HCT116 (cell line): Measurements from ENCODE around the gene ALDH8A1. TPM values are rescaled to one million over a fixed set of nuclear protein-coding genes. Genes with fewer than 3 reads are reported as not detected.

Experiments used
- ATAC-seq: fragments of 200-7000 bp; cut with Tn5 transposase; 2 replicates; pipeline ENCODE4 v1.9.1; 2020; ENCODE audit warnings: mild to moderate bottlenecking, moderate library complexity
- BruUV-seq: library from RNA; stranded (reverse); fragments of 400-500 nt; replicated peaks from 2 replicates; lab custom pipeline; 2021; lab: Mats Ljungman, UMichigan
- CTCF ChIA-PET: fragments of 300-600 bp; sonication (Branson Sonifier 250); formaldehyde crosslinking; loops from one replicate; lab custom pipeline; 2021; ENCODE audit warnings: antibody characterized with exemption; lab: Charles Lee
- POLR2A ChIA-PET: fragments of 300-600, 350-600 bp; sonication (Branson Sonifier 250); formaldehyde crosslinking; loops from one replicate; lab custom pipeline; 2021; ENCODE audit warnings: antibody characterized with exemption; lab: Charles Lee
- RAD21 ChIA-PET, 2 experiments: fragments of 300-600 bp; sonication (Branson Sonifier 250); formaldehyde crosslinking; loops; one replicate each; lab custom pipeline; 2023; ENCODE audit warnings: low total read pairs in 2 of 2; ENCODE audit not compliant: uncharacterized antibody in 2 of 2, unreplicated experiment in 2 of 2, low non-redundant PET in 1 of 2; lab: Charles Lee
- DNase-seq: peaks from one replicate; pipeline ENCODE4 v3.0.0-alpha.2; 2010; ENCODE audit warnings: low read depth, low spot score
- H2AFZ ChIP-seq: fragments of 200-600 bp; shearing (Covaris generic), sonication (generic); 2 replicates; pipeline ENCODE4 v1.6.1; 2017; ENCODE audit warnings: low read depth, mixed run types, mixed read lengths, antibody characterized with exemption, low read length; ENCODE audit not compliant: poor library complexity, severe bottlenecking
- H3K27ac ChIP-seq: 2 replicates; pipeline ENCODE4 v1.5.1; 2012; ENCODE audit warnings: low read depth, low read length
- H3K27me3 ChIP-seq: fragments of 200-600 bp; sonication (generic); 2 replicates; pipeline ENCODE4 v1.6.1; 2016; ENCODE audit warnings: mixed run types, low read length, mixed read lengths; ENCODE audit not compliant: insufficient read depth
- H3K36me3 ChIP-seq, 2 experiments: fragments of 200-500 bp in 1 of 2; fragments of 200-600 bp in 1 of 2; sonication (Bioruptor generic) in 1 of 2; sonication (generic) in 1 of 2; 2 replicates each; pipeline versions ENCODE4 v1.5.1 to v1.6.1; 2014 to 2016; ENCODE audit warnings: low read length in 2 of 2, inconsistent platforms in 1 of 2, mixed read lengths in 1 of 2, mixed run types in 1 of 2; ENCODE audit not compliant: insufficient read depth in 2 of 2, control insufficient read depth in 1 of 2
- H3K4me1 ChIP-seq, 2 experiments: fragments of 200-600 bp in 1 of 2; sonication (generic) in 1 of 2; 2 replicates each; pipeline versions ENCODE4 v1.5.1 to v1.6.1; 2012 to 2017; ENCODE audit warnings: low read length in 2 of 2, inconsistent platforms in 1 of 2, mild to moderate bottlenecking in 1 of 2, mixed read lengths in 1 of 2, mixed run types in 1 of 2, moderate library complexity in 1 of 2; ENCODE audit not compliant: insufficient read depth in 2 of 2, control insufficient read depth in 1 of 2
- H3K4me2 ChIP-seq: fragments of 200-600 bp; sonication (generic); 2 replicates; pipeline ENCODE4 v1.6.1; 2017; ENCODE audit warnings: mixed run types, low read length, mixed read lengths
- H3K4me3 ChIP-seq, 2 experiments: fragments of 200-600 bp in 1 of 2; sonication (generic) in 1 of 2; replicated peaks in 1 of 2; 2 replicates each; pipeline ENCODE4 v1.5.1; 2011 to 2016; ENCODE audit warnings: low read length in 2 of 2, control low read depth in 1 of 2, low read depth in 1 of 2, mild to moderate bottlenecking in 1 of 2, mixed read lengths in 1 of 2, mixed run types in 1 of 2
- H3K79me2 ChIP-seq: fragments of 200-600 bp; sonication (generic); 2 replicates; pipeline ENCODE4 v1.6.1; 2017; ENCODE audit warnings: mild to moderate bottlenecking, mixed run types, low read length, moderate library complexity, mixed read lengths; ENCODE audit not compliant: insufficient read depth
- H3K9ac ChIP-seq: fragments of 200-600 bp; sonication (generic); 2 replicates; pipeline ENCODE4 v1.6.1; 2016; ENCODE audit warnings: low read length, mixed read lengths
- H3K9me2 ChIP-seq: fragments of 200-600 bp; sonication (generic), shearing (Covaris generic); 2 replicates; pipeline ENCODE4 v1.6.1; 2017; ENCODE audit warnings: mixed run types, mild to moderate bottlenecking, moderate library complexity; ENCODE audit not compliant: insufficient read depth
- H3K9me3 ChIP-seq, 2 experiments: fragments of 200-500 bp in 1 of 2; fragments of 200-600 bp in 1 of 2; sonication (Bioruptor generic) in 1 of 2; sonication (generic) in 1 of 2; 2 replicates each; pipeline ENCODE4 v1.6.1; 2014 to 2017; ENCODE audit warnings: low read length in 2 of 2, mixed read lengths in 2 of 2, inconsistent platforms in 1 of 2, low read depth in 1 of 2, mild to moderate bottlenecking in 1 of 2, mixed run types in 1 of 2, moderate library complexity in 1 of 2; ENCODE audit not compliant: control insufficient read depth in 1 of 2, insufficient read depth in 1 of 2
- H4K20me1 ChIP-seq: fragments of 200-600 bp; sonication (generic), shearing (Covaris generic); 2 replicates; pipeline ENCODE4 v1.6.1; 2017; ENCODE audit warnings: mixed run types, mild to moderate bottlenecking, moderate library complexity; ENCODE audit not compliant: insufficient read depth
- CEBPB ChIP-seq: IDR thresholded peaks from 2 replicates; pipeline ENCODE4 v1.6.1; 2012; ENCODE audit warnings: low read depth
- CTCF ChIP-seq, 3 experiments: fragments of 200-600 bp in 1 of 3; sonication (generic) in 1 of 3; IDR thresholded peaks in 2 of 3; conservative IDR thresholded peaks in 1 of 3; 2 replicates each; pipeline ENCODE4 v1.5.1; 2012 to 2017; ENCODE audit warnings: low read depth in 2 of 3, low read length in 2 of 3, antibody characterized with exemption in 1 of 3, borderline replicate concordance in 1 of 3, control low read depth in 1 of 3, mild to moderate bottlenecking in 1 of 3, mixed read lengths in 1 of 3, mixed run types in 1 of 3, moderate library complexity in 1 of 3; ENCODE audit not compliant: insufficient read depth in 1 of 3
- EGR1 ChIP-seq: IDR thresholded peaks from 2 replicates; pipeline ENCODE4 v1.6.1; 2012; ENCODE audit warnings: low read depth
- ELF1 ChIP-seq: IDR thresholded peaks from 2 replicates; pipeline ENCODE4 v1.6.1; 2012; ENCODE audit warnings: low read depth, borderline replicate concordance
- EZH2phosphoT487 ChIP-seq: fragments of 200-600 bp; IDR thresholded peaks from 2 replicates; pipeline ENCODE4 v1.6.1; 2018; ENCODE audit warnings: antibody characterized with exemption, borderline replicate concordance
- FOSL1 ChIP-seq: IDR thresholded peaks from 2 replicates; pipeline ENCODE4 v1.6.1; 2012; ENCODE audit warnings: low read depth
- JUND ChIP-seq: IDR thresholded peaks from 2 replicates; pipeline ENCODE4 v1.6.1; 2012
- POLR2AphosphoS5 ChIP-seq: IDR thresholded peaks from 2 replicates; pipeline ENCODE4 v1.6.1; 2011; ENCODE audit warnings: mild to moderate bottlenecking, low read depth, low read length, moderate library complexity
- REST ChIP-seq: IDR thresholded peaks from 2 replicates; pipeline ENCODE4 v1.6.1; 2012; ENCODE audit warnings: low read depth
- SIN3A ChIP-seq: IDR thresholded peaks from 2 replicates; pipeline ENCODE4 v1.6.1; 2012; ENCODE audit warnings: low read depth
- SRF ChIP-seq: IDR thresholded peaks from 2 replicates; pipeline ENCODE4 v1.6.1; 2012; ENCODE audit warnings: low read depth
- YY1 ChIP-seq: IDR thresholded peaks from 2 replicates; pipeline ENCODE4 v1.6.1; 2011; ENCODE audit warnings: low read length, low read depth, moderate library complexity, mild to moderate bottlenecking; ENCODE audit not compliant: insufficient replicate concordance; ENCODE audit errors: extremely low read depth
- ZFX ChIP-seq: fragments of 450-650 bp; IDR thresholded peaks from 2 replicates; pipeline ENCODE4 v1.6.1; 2017
- ZNF274 ChIP-seq: fragments of 200-500 bp; sonication (Bioruptor generic); IDR thresholded peaks from 2 replicates; pipeline ENCODE4 v1.6.1; 2014; ENCODE audit warnings: mild to moderate bottlenecking, low read depth, low read length, inconsistent platforms
- intact Hi-C: fragments of 100-400 bp; cut with micrococcal nuclease; formaldehyde crosslinking; loops from 2 replicates; pipeline ENCODE4 v1.10.0; 2022
- total RNA-seq: library from RNA; stranded (reverse); gene quantifications from one replicate; pipeline ENCODE4 v1.2.1, GENCODE V29; 2021; ENCODE audit not compliant: unreplicated experiment
- TF ChIP-seq, protein P1 (sequence below): IDR thresholded peaks from 2 replicates; pipeline ENCODE4 v1.6.1; 2011; ENCODE audit warnings: mild to moderate bottlenecking, low read length, moderate library complexity; ENCODE audit not compliant: insufficient replicate concordance; ENCODE audit errors: extremely low read depth

Gene ALDH8A1
- total RNA-seq, 1 experiment from 2014 or later: 1.4 TPM

- Histone ChIP-seq H3K9me3 (no peaks in the 10 kb centered on the region), H3K79me2 (no peaks in the 10 kb centered on the region), H3K4me3 (no peak overlapping the region), H3K4me1 (no peaks in the 10 kb centered on the region), H3K36me3 (no peaks in the 10 kb centered on the region), H3K27me3 (no peaks in the 10 kb centered on the region), H3K9ac (no peak overlapping the region), H3K9me2 (no peaks in the 10 kb centered on the region), H3K27ac (no peak overlapping the region), H4K20me1 (no peaks in the 10 kb centered on the region)
- ChIA-PET RAD21 (no interaction called here), POLR2A (no interaction called here)
- DNase-seq (no peak), ATAC-seq (no peak)
- BruUV-seq: no TSS peak
- intact Hi-C loops: no loop called here
- TF ChIP-seq EGR1 (no peak), CTCF (IDR thresholded peaks at IDR 0.05 in 2 of 3, conservative IDR thresholded peaks at IDR 0.05 in 1 of 3; ENCODE audit: borderline replicate concordance in 1 of 3, insufficient read depth in 1 of 3, low read depth in 2 of 3, low read length in 2 of 3) (no peak), SIN3A (no peak), ZFX (no peak), CEBPB (no peak), YY1 (no peak), JUND (no peak), POLR2AphosphoS5 (no peak), ZNF274 (no peak), FOSL1 (no peak), EZH2phosphoT487 (no peak), REST (no peak), ELF1 (no peak), SRF (no peak)
- TF ChIP-seq, protein P1, sequence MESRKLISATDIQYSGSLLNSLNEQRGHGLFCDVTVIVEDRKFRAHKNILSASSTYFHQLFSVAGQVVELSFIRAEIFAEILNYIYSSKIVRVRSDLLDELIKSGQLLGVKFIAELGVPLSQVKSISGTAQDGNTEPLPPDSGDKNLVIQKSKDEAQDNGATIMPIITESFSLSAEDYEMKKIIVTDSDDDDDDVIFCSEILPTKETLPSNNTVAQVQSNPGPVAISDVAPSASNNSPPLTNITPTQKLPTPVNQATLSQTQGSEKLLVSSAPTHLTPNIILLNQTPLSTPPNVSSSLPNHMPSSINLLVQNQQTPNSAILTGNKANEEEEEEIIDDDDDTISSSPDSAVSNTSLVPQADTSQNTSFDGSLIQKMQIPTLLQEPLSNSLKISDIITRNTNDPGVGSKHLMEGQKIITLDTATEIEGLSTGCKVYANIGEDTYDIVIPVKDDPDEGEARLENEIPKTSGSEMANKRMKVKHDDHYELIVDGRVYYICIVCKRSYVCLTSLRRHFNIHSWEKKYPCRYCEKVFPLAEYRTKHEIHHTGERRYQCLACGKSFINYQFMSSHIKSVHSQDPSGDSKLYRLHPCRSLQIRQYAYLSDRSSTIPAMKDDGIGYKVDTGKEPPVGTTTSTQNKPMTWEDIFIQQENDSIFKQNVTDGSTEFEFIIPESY: no peak
- TF ChIP-seq, all 23 proteins: peak for 0
- no peak overlapping the region for H2AFZ ChIP-seq
- no peak overlapping the region for H3K4me2 ChIP-seq
- CTCF ChIA-PET: no interaction called here
These were observed 13.4 kb downstream of the ALDH8A1 start for GRCh38 chr6:134936476-134936875.
